ENCODE data around the gene KDM1A. TPM values are rescaled to one million over a fixed set of nuclear protein-coding genes. Genes with fewer than 3 reads are reported as not detected.

KDM1A gene
- total and polyA plus RNA-seq, 10 donors = 18.4 to 47.2 (median 37.9) TPM

DNA sequence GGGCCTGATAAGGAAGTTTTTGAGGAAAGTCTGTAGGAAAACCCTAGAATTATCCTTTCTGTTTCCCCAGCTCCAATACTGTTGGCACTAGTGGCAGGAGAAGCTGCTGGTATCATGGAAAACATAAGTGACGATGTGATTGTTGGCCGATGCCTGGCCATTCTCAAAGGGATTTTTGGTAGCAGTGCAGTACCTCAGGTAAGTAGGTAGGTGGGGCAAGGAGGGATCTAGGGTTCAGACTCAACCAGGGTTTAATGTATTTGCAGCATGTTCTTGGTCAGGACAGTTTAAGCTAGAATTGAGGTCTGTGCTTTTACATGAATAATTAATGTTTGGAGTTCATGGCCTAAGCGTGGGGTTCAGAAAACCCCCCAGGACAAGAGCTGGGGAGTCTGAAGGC, 62.1 kb downstream of the KDM1A start:
- no peak for DNase-seq
- Histone ChIP-seq H3K27me3 (replicated peaks in 1 of 7) (no peaks in the 10 kb centered on the region), H3K9me3 (no peaks in the 10 kb centered on the region), H3K36me3 (peaks cover 0 to 100% (median 82%) of the 10 kb centered on the region in 6 donors), H3K27ac (no peak overlapping the region), H3K4me3 (no peak overlapping the region), H3K4me1 (peaks cover 0 to 10% (median 0%) of the 10 kb centered on the region in 6 donors)
- intact Hi-C loops (cut with DNase I; ENCODE audit: low total_unique reads) = loop anchor here (10.0 kb wide), 1 partner anchor 107 kb away; the partner anchor contains the start of gene LACTBL1
- TF ChIP-seq, protein P1, sequence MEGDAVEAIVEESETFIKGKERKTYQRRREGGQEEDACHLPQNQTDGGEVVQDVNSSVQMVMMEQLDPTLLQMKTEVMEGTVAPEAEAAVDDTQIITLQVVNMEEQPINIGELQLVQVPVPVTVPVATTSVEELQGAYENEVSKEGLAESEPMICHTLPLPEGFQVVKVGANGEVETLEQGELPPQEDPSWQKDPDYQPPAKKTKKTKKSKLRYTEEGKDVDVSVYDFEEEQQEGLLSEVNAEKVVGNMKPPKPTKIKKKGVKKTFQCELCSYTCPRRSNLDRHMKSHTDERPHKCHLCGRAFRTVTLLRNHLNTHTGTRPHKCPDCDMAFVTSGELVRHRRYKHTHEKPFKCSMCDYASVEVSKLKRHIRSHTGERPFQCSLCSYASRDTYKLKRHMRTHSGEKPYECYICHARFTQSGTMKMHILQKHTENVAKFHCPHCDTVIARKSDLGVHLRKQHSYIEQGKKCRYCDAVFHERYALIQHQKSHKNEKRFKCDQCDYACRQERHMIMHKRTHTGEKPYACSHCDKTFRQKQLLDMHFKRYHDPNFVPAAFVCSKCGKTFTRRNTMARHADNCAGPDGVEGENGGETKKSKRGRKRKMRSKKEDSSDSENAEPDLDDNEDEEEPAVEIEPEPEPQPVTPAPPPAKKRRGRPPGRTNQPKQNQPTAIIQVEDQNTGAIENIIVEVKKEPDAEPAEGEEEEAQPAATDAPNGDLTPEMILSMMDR (IDR thresholded peaks at IDR 0.05 in 8 of 11, conservative IDR thresholded peaks at IDR 0.05 in 3 of 11) = peak in 1 of 11 experiments; percentile 10
- no peak for TF ChIP-seq POLR2AphosphoS5 (IDR thresholded peaks at IDR 0.05)
- 89 to 92% (median 92%) methylated on average over 3 of the region's 3 CpGs for WGBS, 5 donors

DNA sequence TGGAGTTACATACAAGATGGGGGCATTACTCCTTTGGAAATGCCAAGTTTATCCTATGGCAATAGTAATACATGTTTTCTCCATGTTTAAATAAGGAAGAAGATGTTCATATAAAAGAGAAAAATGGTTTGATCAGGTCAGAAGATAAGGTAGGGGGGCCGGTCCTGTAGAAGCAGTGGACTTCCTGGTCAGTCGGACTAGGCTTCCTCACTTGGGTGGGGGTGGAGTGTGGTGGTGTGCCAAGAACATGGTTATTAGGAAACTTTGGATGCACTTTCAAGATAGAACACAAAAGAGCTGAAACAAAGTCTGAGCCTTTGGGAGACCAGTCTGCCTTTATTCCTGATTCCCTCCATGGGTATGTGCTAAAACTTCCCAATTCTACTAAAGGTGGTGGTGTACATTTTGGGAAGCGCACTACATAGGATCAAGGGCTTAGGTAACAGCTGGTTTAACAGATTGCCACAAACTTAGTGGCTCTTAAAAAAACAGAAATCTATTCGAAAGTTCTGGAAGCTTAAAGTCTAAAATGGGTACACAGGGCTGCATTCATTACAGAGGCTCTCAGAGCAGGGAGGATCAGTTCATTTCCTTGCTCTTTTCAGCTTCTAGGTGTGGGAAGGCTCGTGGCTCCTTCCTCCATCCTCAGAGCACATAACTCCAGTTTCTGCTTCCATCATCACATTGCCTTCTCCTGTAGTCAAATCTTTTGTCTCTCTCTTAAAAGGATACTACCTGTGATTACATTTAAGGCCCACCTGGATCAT, 64.6 kb downstream of the KDM1A start:
- DNase-seq = no peak
- TF ChIP-seq, protein P1 (IDR thresholded peaks at IDR 0.05 in 8 of 11, conservative IDR thresholded peaks at IDR 0.05 in 3 of 11) = no peak
- TF ChIP-seq POLR2AphosphoS5 (IDR thresholded peaks at IDR 0.05) = no peak
- no peak for TF ChIP-seq POLR2A (IDR thresholded peaks at IDR 0.05)
- H3K4me3 ChIP-seq = no peak overlapping the region
- 65 to 83% (median 74%) methylated on average over 5 of the region's 5 CpGs for WGBS, 5 donors
- H3K27me3 ChIP-seq (replicated peaks in 1 of 7) = no peaks in the 10 kb centered on the region
- no peaks in the 10 kb centered on the region for H3K9me3 ChIP-seq
- H3K36me3 ChIP-seq = peaks cover 0 to 100% (median 87%) of the 10 kb centered on the region in 6 donors
- peaks cover 0 to 10% (median 0%) of the 10 kb centered on the region in 6 donors for H3K4me1 ChIP-seq
- no peak overlapping the region for H3K27ac ChIP-seq
- intact Hi-C loops (cut with DNase I; ENCODE audit: low total_unique reads) = loop anchor here (10.0 kb wide), 1 partner anchor 109 kb away; the partner anchor contains the start of gene LACTBL1

DNA sequence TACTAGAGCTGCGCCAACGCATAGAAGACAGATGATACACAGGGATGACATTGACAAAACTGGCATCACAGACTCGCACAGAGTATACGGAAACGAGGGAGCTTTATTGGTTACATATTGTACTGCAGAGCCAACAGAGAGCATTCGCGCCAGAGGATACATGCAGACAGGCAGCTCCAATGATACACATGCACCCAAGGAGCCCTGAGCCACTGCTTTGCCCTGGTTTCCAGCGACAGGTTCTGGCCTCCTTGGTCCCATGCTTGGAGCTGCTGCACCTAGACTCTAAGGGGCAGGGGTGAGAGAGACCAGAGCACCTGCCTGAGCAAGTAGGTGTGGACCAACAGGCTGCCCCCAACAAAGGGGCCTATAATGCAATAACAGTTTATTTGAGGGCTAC, 65.6 kb downstream of the KDM1A start:
- intact Hi-C loops (cut with DNase I; ENCODE audit: low total_unique reads) = loop anchor here (10.0 kb wide), 1 partner anchor 110 kb away; the partner anchor contains the start of gene LACTBL1
- Histone ChIP-seq H3K27me3 (replicated peaks in 1 of 7) (no peaks in the 10 kb centered on the region), H3K27ac (no peak overlapping the region), H3K36me3 (peaks cover 0 to 100% (median 78%) of the 10 kb centered on the region in 6 donors), H3K4me3 (no peak overlapping the region), H3K4me1 (peaks cover 0 to 10% (median 0%) of the 10 kb centered on the region in 6 donors), H3K9me3 (no peaks in the 10 kb centered on the region)
- WGBS, 5 donors = 90 to 97% (median 95%) methylated on average over 7 to 8 of the region's 8 CpGs
- TF ChIP-seq, protein P1 (IDR thresholded peaks at IDR 0.05 in 8 of 11, conservative IDR thresholded peaks at IDR 0.05 in 3 of 11) = no peak
- TF ChIP-seq POLR2AphosphoS5 (IDR thresholded peaks at IDR 0.05) (no peak), POLR2A (IDR thresholded peaks at IDR 0.05) (no peak)
- no peak for DNase-seq

GRCh38 chr1:23085696-23086095, 66.4 kb downstream of the KDM1A start:
- no peaks in the 10 kb centered on the region for H3K27me3 ChIP-seq (replicated peaks in 1 of 7)
- H3K27ac ChIP-seq = no peak overlapping the region
- TF ChIP-seq, protein P1 (IDR thresholded peaks at IDR 0.05 in 8 of 11, conservative IDR thresholded peaks at IDR 0.05 in 3 of 11) = no peak
- TF ChIP-seq POLR2AphosphoS5 (IDR thresholded peaks at IDR 0.05) = no peak
- TF ChIP-seq POLR2A (IDR thresholded peaks at IDR 0.05) = no peak
- no peaks in the 10 kb centered on the region for H3K9me3 ChIP-seq
- intact Hi-C loops (cut with DNase I; ENCODE audit: low total_unique reads) = loop anchor here (10.0 kb wide), 1 partner anchor 111 kb away; the partner anchor contains the start of gene LACTBL1
- H3K4me1 ChIP-seq = peaks cover 0 to 10% (median 0%) of the 10 kb centered on the region in 6 donors
- WGBS, 5 donors = 68 to 76% (median 70%) methylated on average over 3 of the region's 3 CpGs
- peaks cover 0 to 100% (median 71%) of the 10 kb centered on the region in 6 donors for H3K36me3 ChIP-seq
- H3K4me3 ChIP-seq = no peak overlapping the region
- no peak for DNase-seq
